ENCODE results near the gene RPL22. TPM values are rescaled to one million over a fixed set of nuclear protein-coding genes. Genes with fewer than 3 reads are reported as not detected.

Gene RPL22
- total RNA-seq, 4 donors from 2014 or later: 142 to 235 (median 159) TPM

- H3K27me3 ChIP-seq: peaks cover 0 to 52% of the 10 kb centered on the region in 2 donors
- WGBS, 2 donors: 74 to 79% methylated on average over 18 of the region's 18 CpGs
- TF ChIP-seq EP300 (IDR thresholded peaks at IDR 0.05) (no peak), POLR2A (IDR thresholded peaks at IDR 0.05) (no peak), CTCF (IDR thresholded peaks at IDR 0.05) (no peak)
- no peaks in the 10 kb centered on the region for H3K9me3 ChIP-seq
- H3K4me3 ChIP-seq: no peak overlapping the region
- H3K36me3 ChIP-seq: no peaks in the 10 kb centered on the region
- no peak for DNase-seq (ENCODE audit: low spot score in 2 of 2)
- H3K27ac ChIP-seq: no peak overlapping the region
- H3K4me1 ChIP-seq: no peaks in the 10 kb centered on the region
Measured at GRCh38 chr1:6168947-6169586, 30.3 kb downstream of the RPL22 start.

- no peak for DNase-seq (ENCODE audit: low spot score in 2 of 2)
- Histone ChIP-seq H3K27ac (no peak overlapping the region), H3K9me3 (no peaks in the 10 kb centered on the region), H3K4me1 (no peaks in the 10 kb centered on the region), H3K27me3 (peaks cover 0 to 46% of the 10 kb centered on the region in 2 donors), H3K36me3 (no peaks in the 10 kb centered on the region), H3K4me3 (no peak overlapping the region)
- WGBS, 2 donors: 79 to 82% methylated on average over 34 of the region's 34 CpGs
- TF ChIP-seq EP300 (IDR thresholded peaks at IDR 0.05) (no peak), POLR2A (IDR thresholded peaks at IDR 0.05) (no peak), CTCF (IDR thresholded peaks at IDR 0.05) (no peak)
Measured at GRCh38 chr1:6167391-6168303, 31.7 kb downstream of the RPL22 start.

- peaks cover 0 to 45% of the 10 kb centered on the region in 2 donors for H3K27me3 ChIP-seq
- TF ChIP-seq CTCF (IDR thresholded peaks at IDR 0.05) (no peak), EP300 (IDR thresholded peaks at IDR 0.05) (no peak)
- 71 to 79% methylated on average over 17 to 19 of the region's 19 CpGs for WGBS, 2 donors
Measured at GRCh38 chr1:6166655-6167390, 32.6 kb downstream of the RPL22 start.

GRCh38 chr1:6166221-6166620, 33.2 kb downstream of the RPL22 start:
- H3K36me3 ChIP-seq: no peaks in the 10 kb centered on the region
- H3K4me1 ChIP-seq: no peaks in the 10 kb centered on the region
- TF ChIP-seq POLR2A (IDR thresholded peaks at IDR 0.05) (no peak), CTCF (IDR thresholded peaks at IDR 0.05) (no peak), EP300 (IDR thresholded peaks at IDR 0.05) (no peak)
- DNase-seq (ENCODE audit: low spot score in 2 of 2): no peak
- no peak overlapping the region for H3K4me3 ChIP-seq
- no peaks in the 10 kb centered on the region for H3K9me3 ChIP-seq
- WGBS, 2 donors: 58 to 59% methylated on average over 9 to 10 of the region's 10 CpGs
- H3K27ac ChIP-seq: no peak overlapping the region
- H3K27me3 ChIP-seq: peaks cover 0 to 45% of the 10 kb centered on the region in 2 donors

More at GRCh38 chr1:6166655-6167390, 32.6 kb downstream of the RPL22 start:
- H3K36me3 ChIP-seq: no peaks in the 10 kb centered on the region
- H3K27ac ChIP-seq: no peak overlapping the region
- no peaks in the 10 kb centered on the region for H3K4me1 ChIP-seq
- H3K9me3 ChIP-seq: no peaks in the 10 kb centered on the region
- DNase-seq (ENCODE audit: low spot score in 2 of 2): no peak
- no peak overlapping the region for H3K4me3 ChIP-seq

Measured in tibial nerve (tissue), 4 donors.